Tibial nerve (tissue), 4 donors: ENCODE measurements around the gene PDILT.

Source experiments
- CTCF ChIP-seq, 5 experiments: fragments of 200-600 bp in 3 of 5; fragments of 450-650 bp in 2 of 5; sonication (generic) in 3 of 5; IDR thresholded peaks; one replicate each; pipeline ENCODE4 v1.5.1; 2016 to 2019; ENCODE audit warnings: antibody characterized with exemption in 5 of 5, mild to moderate bottlenecking in 3 of 5, moderate library complexity in 2 of 5
- EP300 ChIP-seq, 2 donors: sonication (generic); formaldehyde crosslinking; IDR thresholded peaks; one replicate each; pipeline ENCODE4 v1.6.1; 2017; ENCODE audit warnings: antibody characterized with exemption in 2 of 2, mild to moderate bottlenecking in 1 of 2
- POLR2A ChIP-seq, 2 donors: fragments of 450-650 bp; IDR thresholded peaks; one replicate each; pipeline ENCODE4 v1.6.1; 2017; ENCODE audit warnings: antibody characterized with exemption in 2 of 2, mild to moderate bottlenecking in 2 of 2, moderate library complexity in 2 of 2

GRCh38 chr16:20369452-20370054, 35.0 kb downstream of the PDILT start:
- TF ChIP-seq POLR2A (IDR thresholded peaks at IDR 0.05), result no peak
- no peak for TF ChIP-seq CTCF (IDR thresholded peaks at IDR 0.05)
- no peak for TF ChIP-seq EP300 (IDR thresholded peaks at IDR 0.05)
